Measurements from ENCODE around the gene BPIFB2. TPM values are rescaled to one million over a fixed set of nuclear protein-coding genes. Genes with fewer than 3 reads are reported as not detected.

Gene BPIFB2
- total RNA-seq, 1 donor from 2014 or later, result 0.18 TPM

DNA sequence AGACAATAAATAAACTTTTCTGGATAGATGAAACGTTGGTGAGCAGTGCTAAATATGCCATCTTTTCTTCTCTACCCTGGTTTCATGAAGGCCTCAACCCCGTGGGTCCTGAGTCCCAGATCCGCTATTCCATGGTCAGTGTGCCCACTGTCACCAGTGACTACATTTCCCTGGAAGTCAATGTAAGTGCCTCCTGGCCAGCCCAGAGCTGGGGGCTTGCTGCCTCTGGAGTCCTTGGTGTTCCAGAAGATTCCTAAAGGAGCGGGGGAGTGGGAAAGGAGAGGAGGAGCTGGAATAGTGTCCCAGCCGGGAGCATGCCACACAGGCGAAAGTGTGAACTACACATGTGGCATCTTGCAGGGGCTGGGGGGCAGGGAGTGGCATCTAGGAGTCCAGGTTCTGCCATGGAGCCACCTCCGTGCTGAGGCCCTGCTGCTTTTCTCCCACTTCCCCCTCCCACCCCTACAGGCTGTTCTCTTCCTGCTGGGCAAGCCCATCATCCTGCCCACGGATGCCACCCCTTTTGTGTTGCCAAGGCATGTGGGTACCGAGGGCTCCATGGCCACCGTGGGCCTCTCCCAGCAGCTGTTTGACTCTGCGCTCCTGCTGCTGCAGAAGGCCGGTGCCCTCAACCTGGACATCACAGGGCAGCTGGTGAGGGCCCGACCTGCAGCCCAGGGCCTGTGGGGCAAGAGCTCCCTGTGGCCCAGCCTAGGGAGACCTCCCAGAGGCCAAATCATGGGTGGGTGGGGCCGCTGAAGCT lies 10.8 kb downstream of the BPIFB2 start:
- DNase-seq (ENCODE audit: low spot score), result no peak
- no peak for ATAC-seq

DNA sequence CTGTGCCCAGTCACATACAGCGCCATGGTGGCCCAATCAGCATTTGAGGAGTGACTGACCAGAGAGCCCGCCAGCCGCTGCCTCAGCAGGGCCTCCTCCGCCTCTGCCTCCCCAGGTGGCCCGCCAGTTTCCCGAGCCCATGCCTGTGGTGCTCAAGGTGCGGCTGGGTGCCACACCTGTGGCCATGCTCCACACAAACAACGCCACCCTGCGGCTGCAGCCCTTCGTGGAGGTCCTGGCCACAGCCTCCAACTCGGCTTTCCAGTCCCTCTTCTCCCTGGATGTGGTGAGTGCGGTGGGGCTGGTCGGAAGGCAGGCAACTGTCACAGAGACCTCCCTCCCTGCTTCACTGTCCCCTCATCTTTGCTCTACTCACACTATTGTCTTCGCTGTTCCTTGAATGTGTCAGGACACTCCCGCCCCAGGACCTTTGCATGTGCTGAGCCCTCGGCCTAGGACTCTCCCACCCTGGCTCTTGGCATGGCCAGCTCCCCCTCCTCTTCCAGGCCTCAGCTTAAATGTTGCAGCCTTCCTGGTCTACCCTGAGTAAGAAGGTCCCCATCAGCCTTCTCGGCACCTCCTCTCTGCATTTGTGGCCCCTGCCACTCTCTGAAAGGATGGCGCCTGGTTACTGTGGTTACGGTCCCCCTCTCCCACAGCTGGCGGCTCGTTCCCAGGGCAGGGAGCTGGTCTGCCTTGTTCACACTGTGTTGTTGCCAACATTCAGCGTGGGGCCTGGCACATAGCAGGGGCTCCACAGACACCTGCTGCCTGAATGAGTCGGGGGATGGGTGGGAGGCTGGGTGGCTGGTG lies 12.2 kb downstream of the BPIFB2 start:
- ATAC-seq (no peak), DNase-seq (ENCODE audit: low spot score) (no peak)

GRCh38 chr20:33020278-33021161 lies 13.0 kb downstream of the BPIFB2 start:
- no peak for DNase-seq (ENCODE audit: low spot score)
- ATAC-seq, result no peak

DNA sequence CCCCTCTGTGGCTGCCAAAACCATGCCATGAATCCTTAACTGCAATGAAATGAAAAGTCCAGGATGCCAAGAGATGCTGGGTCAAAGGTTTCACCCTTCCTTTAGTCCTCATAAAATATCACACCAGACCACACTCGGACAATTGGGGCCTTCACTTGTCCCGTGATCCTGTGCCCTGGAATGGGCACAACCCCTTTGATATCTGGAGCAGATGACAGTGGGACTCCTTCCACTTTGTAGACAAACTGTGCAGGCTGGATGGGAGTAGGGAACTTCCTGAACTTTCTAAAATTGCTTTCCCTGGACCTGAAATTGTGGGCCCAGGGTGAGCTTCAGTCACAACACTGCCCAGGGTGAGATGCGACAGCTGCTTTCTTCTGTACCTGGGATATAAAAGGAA lies 14.4 kb downstream of the BPIFB2 start:
- DNase-seq (ENCODE audit: low spot score) (no peak), ATAC-seq (no peak)

GRCh38 chr20:33022289-33022688 lies 14.8 kb downstream of the BPIFB2 start:
- ATAC-seq (no peak), DNase-seq (ENCODE audit: low spot score) (no peak)

DNA sequence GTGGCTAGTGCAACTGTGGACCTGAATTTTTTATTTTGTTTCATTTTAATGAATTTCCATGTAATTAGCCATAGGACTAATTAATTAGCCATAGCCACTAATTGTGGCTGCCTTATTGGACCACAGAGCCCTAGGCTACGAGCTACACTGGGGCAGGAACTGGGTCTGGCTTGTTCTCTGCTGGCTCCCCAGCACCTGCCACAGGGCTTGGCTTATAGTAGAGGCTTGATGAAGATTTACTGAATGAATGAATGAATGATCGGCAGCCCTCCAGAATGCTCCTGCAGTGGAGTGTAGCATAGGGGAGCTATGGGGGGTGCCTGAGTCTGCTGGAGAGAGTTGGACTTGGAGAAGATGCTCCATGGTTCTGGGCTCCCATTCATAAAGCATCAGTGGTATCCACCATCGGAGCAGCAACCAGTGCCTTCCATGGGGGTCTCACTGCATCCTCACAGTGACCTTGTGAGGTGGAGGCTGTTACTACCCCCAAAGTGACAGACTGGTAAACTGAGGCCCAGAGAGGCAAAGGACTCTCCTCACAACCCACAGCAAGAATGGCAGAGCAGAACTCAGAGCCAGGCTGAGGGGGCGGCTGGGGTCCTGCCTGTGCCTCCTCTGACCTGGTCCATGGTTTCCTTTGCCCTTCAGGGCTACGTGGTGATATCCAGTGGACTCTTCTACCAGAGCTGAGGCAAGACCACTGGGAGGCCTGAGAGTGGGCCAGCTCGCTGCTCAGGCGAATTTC lies 15.4 kb downstream of the BPIFB2 start:
- no peak for ATAC-seq

DNA sequence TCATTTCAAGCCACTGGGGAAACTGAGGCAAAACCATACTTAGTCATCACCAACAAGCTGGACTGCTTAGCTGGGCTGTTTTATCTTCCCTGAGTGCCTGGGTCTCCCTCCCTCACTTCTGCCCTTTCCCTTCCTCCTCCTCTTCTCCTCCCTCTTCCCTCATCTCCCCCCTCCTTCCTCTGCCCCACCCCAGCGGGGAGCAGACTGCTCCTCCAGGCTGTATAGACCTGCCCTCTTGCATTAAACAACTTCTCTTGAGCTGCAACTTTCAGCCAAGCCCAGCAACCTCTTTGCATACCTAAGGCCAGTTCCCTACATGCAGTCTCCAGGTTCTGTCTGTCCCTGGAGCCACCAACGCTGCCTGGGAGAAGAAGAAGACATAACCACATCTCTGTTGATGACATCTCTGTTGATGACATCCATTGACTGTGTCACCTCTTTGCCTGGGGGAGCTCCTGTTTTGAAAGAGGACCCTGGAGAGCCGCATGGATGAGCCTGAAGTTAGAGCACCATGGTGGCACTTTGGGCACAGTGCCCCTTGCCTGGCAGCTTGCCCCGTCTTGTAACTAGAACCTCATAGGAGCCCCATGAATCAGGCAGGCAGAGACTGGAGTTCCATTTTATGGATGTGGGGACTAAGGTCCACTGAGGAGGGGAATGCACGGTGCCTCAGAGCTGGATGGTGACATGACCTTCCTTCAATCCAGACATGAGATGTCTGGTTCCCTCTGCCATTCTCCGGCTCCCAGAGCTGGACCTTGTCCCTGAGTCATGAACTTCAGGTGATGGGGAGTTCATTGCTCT lies 16.1 kb downstream of the BPIFB2 start:
- ATAC-seq, result no peak
- no peak for DNase-seq (ENCODE audit: low spot score)

More for the DNA sequence above, 15.4 kb downstream of the BPIFB2 start:
- DNase-seq (ENCODE audit: low spot score), result no peak

DNA sequence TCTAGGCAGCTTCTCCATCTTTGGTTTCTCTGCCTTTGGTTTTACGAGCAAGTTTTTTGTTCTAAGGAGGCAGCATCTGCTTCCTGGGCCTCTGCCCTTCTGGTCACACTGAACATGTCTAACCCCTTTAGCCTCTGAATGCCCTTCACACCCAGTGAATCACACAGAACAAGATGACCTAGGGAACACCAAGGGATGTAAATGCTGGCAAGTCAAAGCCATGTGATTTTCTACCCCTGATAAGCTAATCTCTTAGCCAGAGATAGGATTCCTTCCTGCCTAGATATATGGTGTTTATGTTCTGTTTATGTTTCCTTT lies 16.7 kb downstream of the BPIFB2 start:
- ATAC-seq, result no peak
- no peak for DNase-seq (ENCODE audit: low spot score)

DNA sequence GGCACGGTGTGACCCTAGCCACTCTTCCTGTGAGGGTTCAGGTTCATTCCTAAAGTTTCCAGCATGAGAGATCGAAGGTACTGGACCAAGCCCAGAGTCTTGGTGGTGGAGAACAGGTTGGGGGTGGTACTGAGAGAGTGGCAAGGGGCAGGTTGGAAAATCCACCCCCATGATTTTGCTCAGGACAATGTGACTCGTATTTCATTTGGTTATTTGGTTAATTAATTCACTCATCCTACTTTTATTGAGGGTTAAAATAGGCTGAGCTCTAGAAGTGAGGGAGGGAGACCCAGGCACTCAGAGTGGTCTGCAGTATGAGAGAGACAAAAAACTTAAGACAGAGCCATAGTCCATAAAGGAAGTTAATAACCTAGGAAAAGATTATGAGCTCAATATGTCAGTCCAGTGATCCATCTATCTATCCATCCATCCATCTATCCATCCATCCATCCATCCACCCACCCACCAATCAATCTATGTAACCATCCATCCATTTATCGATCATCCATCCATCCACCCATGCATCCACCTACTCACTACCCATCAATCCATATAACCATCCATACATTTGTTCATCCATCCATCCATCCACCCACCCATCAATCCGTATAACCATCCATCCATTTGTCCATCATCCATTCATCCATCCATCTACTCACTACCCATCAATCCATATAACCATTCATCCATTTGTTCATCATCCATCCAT lies 17.3 kb downstream of the BPIFB2 start:
- ATAC-seq, result no peak
- DNase-seq (ENCODE audit: low spot score), result no peak

DNA sequence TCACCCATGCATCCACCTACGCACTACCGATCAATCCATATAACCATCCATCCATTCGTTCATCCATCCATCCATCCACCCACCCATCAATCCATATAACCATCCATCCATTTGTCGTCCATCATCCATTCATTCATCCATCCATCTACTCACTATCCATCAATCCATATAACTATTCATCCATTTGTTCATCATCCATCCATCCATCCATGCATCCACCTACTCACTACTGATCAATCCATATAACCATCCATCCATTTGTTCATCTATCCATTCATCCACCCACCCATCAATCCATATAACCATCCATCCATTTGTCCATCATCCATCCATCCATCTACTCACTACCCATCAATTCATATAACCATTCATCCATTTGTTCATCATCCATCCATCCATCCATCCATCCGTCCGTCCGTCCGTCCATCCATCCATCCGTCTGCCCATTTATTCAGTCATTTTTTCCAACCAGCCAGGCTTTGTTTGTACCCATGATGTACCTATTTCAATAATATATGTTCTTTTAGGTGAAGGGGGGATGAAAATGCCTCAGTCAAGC lies 17.9 kb downstream of the BPIFB2 start:
- ATAC-seq, result no peak
- no peak for DNase-seq (ENCODE audit: low spot score)

GRCh38 chr20:33026072-33026778 lies 18.7 kb downstream of the BPIFB2 start:
- no peak for DNase-seq (ENCODE audit: low spot score)

GRCh38 chr20:33026779-33027759 lies 19.6 kb downstream of the BPIFB2 start:
- ATAC-seq, result no peak
- no peak for DNase-seq (ENCODE audit: low spot score)

More at GRCh38 chr20:33026072-33026778, 18.7 kb downstream of the BPIFB2 start:
- no peak for ATAC-seq

- no peak for ATAC-seq
Measured at GRCh38 chr20:33027769-33028751, 20.6 kb downstream of the BPIFB2 start.

GRCh38 chr20:33028875-33029274 lies 21.4 kb downstream of the BPIFB2 start:
- ATAC-seq, result no peak
- no peak for DNase-seq (ENCODE audit: low spot score)

More at GRCh38 chr20:33027769-33028751, 20.6 kb downstream of the BPIFB2 start:
- DNase-seq (ENCODE audit: low spot score), result no peak

- no peak for DNase-seq (ENCODE audit: low spot score)
- no peak for ATAC-seq
Measured at GRCh38 chr20:33030076-33030475, 22.6 kb downstream of the BPIFB2 start.

DNA sequence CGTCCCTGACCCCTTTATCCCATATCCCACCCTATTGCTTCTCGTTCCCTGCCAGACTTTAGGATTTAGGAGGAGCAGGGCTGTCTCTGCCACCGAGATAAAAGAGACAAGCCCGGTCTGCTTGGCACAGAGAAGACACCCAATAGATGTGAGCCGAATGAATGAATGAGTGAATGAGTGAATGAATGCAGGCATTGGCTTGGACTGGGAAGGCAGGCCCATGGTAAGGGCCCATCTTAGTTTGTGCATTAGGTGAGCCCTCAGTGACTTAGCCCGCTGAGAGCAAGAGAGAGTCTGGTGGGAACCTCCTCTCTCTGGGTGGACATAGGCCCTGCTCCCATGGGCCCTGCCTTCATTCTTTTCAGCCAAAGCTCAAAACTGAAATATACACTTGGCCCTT lies 23.1 kb downstream of the BPIFB2 start:
- ATAC-seq (no peak), DNase-seq (ENCODE audit: low spot score) (no peak)
